Measurements from ENCODE around the gene RHBDF2. TPM values are rescaled to one million over a fixed set of nuclear protein-coding genes. Genes with fewer than 3 reads are reported as not detected.

Gene RHBDF2
- total RNA-seq, 1 donor from 2014 or later: 132 TPM

GRCh38 chr17:76487451-76488192, 13.6 kb downstream of the RHBDF2 start:
- no peak for DNase-seq (ENCODE audit: extremely low read depth, low read depth, low spot score)

- no peak for DNase-seq (ENCODE audit: extremely low read depth, low read depth, low spot score)
Observed at GRCh38 chr17:76485569-76485968, 15.7 kb downstream of the RHBDF2 start.

- no peak for DNase-seq (ENCODE audit: extremely low read depth, low read depth, low spot score)
Observed at GRCh38 chr17:76484228-76484725, 16.9 kb downstream of the RHBDF2 start.

GRCh38 chr17:76481071-76481655, 20.1 kb downstream of the RHBDF2 start:
- DNase-seq (ENCODE audit: extremely low read depth, low read depth, low spot score): no peak

- no peak for DNase-seq (ENCODE audit: extremely low read depth, low read depth, low spot score)
Observed at GRCh38 chr17:76480632-76481031, 20.6 kb downstream of the RHBDF2 start.

GRCh38 chr17:76479515-76480060, 21.6 kb downstream of the RHBDF2 start:
- no peak for DNase-seq (ENCODE audit: extremely low read depth, low read depth, low spot score)

- no peak for DNase-seq (ENCODE audit: extremely low read depth, low read depth, low spot score)
Observed at GRCh38 chr17:76478730-76479514, 22.3 kb downstream of the RHBDF2 start.

- no peak for DNase-seq (ENCODE audit: extremely low read depth, low read depth, low spot score)
Observed at GRCh38 chr17:76478097-76478496, 23.1 kb downstream of the RHBDF2 start.

GRCh38 chr17:76477576-76477975, 23.6 kb downstream of the RHBDF2 start:
- no peak for DNase-seq (ENCODE audit: extremely low read depth, low read depth, low spot score)

GRCh38 chr17:76476736-76477135, 24.5 kb downstream of the RHBDF2 start:
- DNase-seq (ENCODE audit: extremely low read depth, low read depth, low spot score): no peak

- DNase-seq (ENCODE audit: extremely low read depth, low read depth, low spot score): no peak
Observed at GRCh38 chr17:76475302-76475701, 25.9 kb downstream of the RHBDF2 start.

GRCh38 chr17:76474894-76475293, 26.3 kb downstream of the RHBDF2 start:
- no peak for DNase-seq (ENCODE audit: extremely low read depth, low read depth, low spot score)

GRCh38 chr17:76474238-76474637, 27.0 kb downstream of the RHBDF2 start:
- no peak for DNase-seq (ENCODE audit: extremely low read depth, low read depth, low spot score)

GRCh38 chr17:76473541-76473985, 27.7 kb downstream of the RHBDF2 start:
- no peak for DNase-seq (ENCODE audit: extremely low read depth, low read depth, low spot score)

- DNase-seq (ENCODE audit: extremely low read depth, low read depth, low spot score): no peak
Observed at GRCh38 chr17:76472726-76473125, 28.5 kb downstream of the RHBDF2 start.

GRCh38 chr17:76472258-76472645, 29.0 kb downstream of the RHBDF2 start:
- DNase-seq (ENCODE audit: extremely low read depth, low read depth, low spot score): no peak

GRCh38 chr17:76471498-76472257, 29.5 kb downstream of the RHBDF2 start:
- DNase-seq (ENCODE audit: extremely low read depth, low read depth, low spot score): no peak

- no peak for DNase-seq (ENCODE audit: extremely low read depth, low read depth, low spot score)
Observed at GRCh38 chr17:76469991-76470739, 31.1 kb downstream of the RHBDF2 start.

- no peak for DNase-seq (ENCODE audit: extremely low read depth, low read depth, low spot score)
Observed at GRCh38 chr17:76469076-76469990, 31.9 kb downstream of the RHBDF2 start.
